Stimulated activated CD4-positive, alpha-beta T cell treated with anti-CD3 and anti-CD28 coated beads, Interleukin-15, amount 100 ng/mL, for 1 hour (primary cell): ENCODE measurements around the gene PIGS.
A peak's percentile ranks its signal among the peaks of the same experiment; 100 is the strongest.
"Not testable (repeated sequence)": the region's sequence is repeated elsewhere in the genome, so short reads cannot be mapped to it uniquely, and the experiment has no call there.

Experiments used
- DNase-seq, 2 donors: peaks; one replicate each; pipeline ENCODE4 v3.0.0-alpha.2; 2020; ENCODE audit warnings: low read depth in 1 of 2, low spot score in 1 of 2

Gene PIGS

GRCh38 chr17:28579526-28579925 lies 8.2 kb upstream of the PIGS start:
- DNase-seq: no peak

DNA sequence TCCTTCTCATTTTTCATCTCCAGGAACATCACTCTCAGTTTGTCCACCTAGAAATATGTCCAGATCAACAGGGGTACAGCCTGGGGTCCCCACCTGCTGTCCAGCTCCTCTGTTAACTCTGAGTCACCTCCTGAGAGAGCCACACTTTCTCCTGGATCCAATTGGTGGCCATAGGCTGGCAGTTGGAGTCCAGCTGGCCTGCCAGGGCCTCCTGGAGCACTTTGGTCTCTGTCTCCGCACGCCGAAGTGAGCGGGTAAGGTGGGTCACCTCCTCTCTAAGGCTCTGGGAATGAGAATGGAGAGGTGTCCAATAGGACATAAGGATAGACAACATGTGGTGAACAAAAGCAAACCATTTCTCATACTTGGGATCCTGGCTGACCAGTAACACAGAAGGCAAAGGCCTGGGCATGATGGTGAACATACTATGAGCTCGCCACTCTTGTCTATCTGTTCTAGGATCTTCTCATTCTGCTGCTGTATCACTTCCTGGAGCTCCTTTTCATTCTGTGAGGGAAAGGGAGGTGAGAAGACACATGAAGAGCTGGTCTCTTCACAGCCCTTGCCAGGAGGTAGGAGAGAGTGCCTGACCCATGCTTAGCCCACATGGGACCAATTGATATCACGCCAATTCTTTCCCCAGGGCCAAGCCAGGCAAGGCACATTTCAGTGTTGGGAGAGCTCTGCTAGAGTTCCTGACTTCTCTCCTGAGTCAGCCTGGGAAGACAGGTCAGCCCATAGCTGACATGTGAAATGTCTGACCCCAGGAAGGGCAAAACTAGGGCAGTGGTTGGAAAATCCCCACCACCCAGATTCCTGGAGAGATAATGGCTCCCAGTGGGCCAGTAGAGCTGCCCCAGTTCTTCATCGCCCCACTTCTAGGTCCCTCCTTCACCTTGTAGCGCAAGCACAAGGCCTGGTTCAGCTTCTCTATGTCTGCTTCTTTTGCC lies 7.2 kb upstream of the PIGS start:
- DNase-seq: no peak

DNA sequence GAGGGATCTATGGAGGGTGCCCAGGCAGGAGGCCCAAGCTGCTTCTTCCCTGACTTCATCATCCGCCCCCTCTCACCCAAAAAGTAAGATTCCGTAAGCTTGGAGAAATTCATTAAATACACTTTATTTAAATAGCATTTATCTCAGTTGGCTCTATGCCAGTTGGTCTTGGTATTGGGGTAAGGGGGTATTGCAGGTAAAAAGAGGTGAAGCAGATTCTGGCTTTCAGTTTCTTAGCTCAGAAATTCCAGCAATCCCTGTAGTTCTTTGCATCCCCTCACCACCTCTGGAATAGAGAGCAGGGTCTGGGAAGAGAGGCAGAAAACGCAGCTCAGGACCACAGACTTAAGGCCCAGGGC lies 6.1 kb upstream of the PIGS start:
- no peak for DNase-seq

DNA sequence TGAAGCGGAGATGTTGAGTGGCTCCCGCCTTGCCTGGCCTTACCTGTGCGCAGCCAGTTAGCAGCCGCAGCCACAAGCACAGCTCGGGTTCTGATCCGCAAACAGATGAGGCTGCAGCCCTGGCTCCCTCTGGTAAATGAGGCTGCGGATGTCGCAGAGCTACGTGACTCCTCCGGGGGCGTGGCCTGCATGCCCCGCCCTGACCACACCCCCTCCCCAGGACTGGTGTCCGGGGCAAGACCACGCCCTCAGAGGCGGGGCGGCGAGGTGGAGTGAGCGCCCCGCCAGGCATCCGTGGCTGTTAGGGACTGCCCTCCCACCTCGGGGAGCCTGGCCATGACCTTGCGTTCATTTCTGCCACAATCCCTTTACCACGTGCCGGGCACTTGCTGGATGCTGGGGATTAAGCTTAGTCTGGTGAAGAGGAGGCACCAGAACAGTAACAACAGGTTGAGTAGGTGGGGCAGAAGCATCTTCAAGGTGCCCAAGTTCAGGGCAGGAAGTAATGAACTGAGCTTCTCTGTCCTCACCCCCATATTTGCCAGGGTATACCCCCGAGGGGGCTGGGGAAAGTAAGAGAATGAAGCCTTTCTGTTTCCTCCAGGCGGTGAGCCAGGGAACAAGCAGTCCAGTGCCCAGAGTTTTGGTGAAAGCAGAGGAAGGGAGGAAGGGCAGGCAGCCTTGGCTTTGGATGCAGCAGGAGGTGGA lies 5.6 kb upstream of the PIGS start, which contains the start of gene ALDOC:
ALDOC (minus strand) TSS at position 138 of the 708 bp plus-strand sequence. CDS start 1,363 bp downstream, outside the sequence.
- peak; percentile 97 to 99 for DNase-seq

GRCh38 chr17:28576016-28576415 lies 4.7 kb upstream of the PIGS start:
- not testable (repeated sequence) for DNase-seq

DNA sequence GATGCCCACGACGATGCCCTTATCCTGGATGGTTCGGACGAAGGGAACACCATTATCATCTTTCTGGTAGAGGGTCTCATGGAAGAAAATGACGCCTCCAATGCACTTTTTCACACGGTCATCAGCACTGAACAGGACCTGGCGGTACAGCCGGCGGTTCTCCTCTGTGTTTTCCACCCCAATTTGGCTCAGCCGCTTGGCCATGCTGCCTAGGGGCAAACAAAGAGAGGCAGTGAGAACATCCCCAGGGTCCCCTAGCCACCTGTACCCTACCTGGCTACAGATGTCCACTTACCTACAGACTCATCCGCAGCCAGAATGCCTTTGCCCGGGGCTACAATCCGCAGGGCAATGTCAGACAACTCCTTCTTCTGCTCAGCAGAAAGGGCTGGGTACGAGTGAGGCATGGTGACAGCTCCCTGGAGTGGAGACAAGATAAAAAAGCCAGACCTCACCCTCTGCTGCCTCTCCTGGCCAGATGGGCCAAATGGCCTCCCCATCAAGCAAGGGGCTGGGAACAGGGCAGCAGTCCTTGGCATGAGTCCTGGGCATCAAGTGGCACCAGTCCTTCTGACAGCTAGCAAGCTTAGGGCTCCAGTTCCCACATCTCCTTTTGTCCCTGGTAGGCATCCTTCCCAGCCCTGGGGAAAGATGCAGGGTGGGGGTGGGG lies 3.9 kb upstream of the PIGS start:
- no peak for DNase-seq

- no peak for DNase-seq
Observed at GRCh38 chr17:28574526-28574925, 3.2 kb upstream of the PIGS start.

- DNase-seq: no peak
Observed at GRCh38 chr17:28573966-28574480, 2.7 kb upstream of the PIGS start.

DNA sequence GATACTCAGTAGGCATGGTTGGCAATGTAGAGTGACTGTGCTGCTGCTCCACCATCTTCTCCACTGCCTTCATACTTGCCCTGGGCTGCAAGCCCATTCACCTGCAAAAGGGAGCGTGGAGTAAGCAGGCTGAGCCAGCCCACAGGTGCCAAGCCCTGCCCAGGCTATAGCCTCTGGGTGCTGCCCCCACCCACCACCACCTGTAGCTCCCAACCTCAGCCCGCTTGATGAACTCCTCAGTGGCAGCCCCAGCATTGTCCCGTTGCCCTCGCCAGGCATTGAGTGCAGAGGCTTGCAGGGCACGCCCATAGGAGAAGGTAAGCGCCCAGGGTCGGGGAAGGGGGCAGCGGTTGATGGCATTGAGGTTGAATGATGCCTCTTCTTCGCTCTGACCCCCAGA lies 2.2 kb upstream of the PIGS start:
- DNase-seq: no peak

DNA sequence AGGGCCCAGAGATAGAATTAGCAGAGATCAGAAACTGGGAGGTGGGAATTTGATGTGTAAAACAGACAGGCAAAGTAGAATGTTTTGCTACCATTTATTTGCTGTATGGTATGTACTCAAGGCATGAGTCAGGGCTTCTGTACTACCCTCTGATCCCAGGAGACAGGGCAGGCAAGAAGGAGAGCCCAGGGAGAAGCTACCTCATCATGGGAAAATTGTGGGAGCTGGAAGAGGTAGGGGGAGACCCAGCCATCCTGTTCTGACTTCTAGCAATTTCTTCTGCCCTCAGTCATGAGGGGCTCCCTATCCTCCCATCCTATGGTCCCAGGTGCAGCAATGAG lies 1.7 kb upstream of the PIGS start:
- DNase-seq: no peak

- DNase-seq: no peak
Observed at GRCh38 chr17:28572259-28573039, 1.1 kb upstream of the PIGS start.

DNA sequence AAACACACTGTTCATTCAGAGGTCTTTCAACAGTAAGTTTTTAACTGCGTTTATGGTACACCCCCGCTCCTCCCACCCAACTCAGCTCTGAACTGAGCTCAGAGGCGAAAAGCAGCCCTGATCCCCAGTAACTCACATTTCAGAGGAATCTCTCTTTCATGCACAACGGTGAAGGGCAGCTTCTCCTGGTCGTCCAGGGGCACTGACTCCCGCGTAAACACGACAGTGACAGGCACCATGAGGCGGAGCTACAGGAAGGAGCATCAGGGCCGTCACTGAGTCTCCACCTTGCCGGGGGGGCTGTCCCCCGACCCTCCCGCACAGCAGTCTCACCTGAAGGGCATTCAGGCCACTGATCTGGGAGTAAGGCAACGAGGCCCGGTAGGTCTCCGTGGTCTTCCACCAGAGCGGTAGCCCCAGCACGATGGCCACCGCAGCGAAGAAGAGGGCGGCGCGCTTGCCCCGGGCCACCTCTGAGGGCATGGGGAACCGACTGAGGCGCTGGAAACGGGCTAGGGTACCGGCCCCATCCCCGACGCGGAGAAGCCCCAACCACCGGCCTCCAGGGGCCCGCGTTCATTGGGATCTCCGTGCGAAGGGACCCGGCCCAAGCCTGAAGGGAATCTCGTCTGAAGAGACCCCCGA lies 486 bp downstream of the PIGS start:
- DNase-seq: peak in 1 of 2 donors; percentile 24

GRCh38 chr17:28569446-28569845 lies 1.9 kb downstream of the PIGS start:
- no peak for DNase-seq

DNA sequence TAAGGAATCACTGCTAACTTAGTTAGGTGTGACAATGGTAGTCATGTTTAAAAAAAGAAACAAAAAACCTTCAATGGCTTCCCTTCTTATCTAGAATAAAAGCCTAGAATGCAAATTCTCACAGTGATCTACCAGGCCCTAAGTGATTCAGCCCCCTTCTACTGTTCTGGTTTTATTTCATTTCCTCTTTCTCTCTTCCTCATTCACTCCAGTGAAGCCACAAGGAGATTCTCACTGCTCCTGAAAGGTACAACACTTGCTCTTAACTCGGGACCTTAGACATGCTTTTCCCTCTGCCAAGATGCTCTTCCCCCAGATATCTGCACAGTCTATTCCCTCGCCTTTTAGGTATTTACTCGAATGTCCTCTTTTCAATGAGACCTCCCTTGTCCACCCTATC lies 3.7 kb downstream of the PIGS start:
- no peak for DNase-seq

GRCh38 chr17:28563475-28563874 lies 7.8 kb downstream of the PIGS start:
- DNase-seq: no peak

GRCh38 chr17:28555022-28555421 lies 16.3 kb downstream of the PIGS start:
- no peak for DNase-seq

DNA sequence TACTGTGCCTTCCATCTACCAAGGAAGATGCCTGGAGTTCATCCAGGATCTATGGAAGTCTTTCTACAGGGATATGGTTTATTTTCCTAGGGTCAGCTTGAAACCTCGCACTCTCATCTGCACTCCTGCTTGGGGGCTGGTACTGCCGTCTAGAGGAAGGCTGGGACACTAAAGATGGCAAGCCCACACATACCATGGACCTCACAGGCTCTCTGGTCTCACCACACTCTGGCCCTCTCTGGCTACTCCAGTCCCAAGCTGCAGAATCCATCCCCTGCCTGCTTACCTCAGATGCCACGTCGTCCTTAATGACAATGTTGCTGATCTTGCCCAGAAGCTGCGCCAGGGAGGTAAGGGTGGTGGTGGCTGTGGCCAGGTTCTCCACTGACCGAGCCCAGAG lies 16.8 kb downstream of the PIGS start:
- DNase-seq: no peak

DNA sequence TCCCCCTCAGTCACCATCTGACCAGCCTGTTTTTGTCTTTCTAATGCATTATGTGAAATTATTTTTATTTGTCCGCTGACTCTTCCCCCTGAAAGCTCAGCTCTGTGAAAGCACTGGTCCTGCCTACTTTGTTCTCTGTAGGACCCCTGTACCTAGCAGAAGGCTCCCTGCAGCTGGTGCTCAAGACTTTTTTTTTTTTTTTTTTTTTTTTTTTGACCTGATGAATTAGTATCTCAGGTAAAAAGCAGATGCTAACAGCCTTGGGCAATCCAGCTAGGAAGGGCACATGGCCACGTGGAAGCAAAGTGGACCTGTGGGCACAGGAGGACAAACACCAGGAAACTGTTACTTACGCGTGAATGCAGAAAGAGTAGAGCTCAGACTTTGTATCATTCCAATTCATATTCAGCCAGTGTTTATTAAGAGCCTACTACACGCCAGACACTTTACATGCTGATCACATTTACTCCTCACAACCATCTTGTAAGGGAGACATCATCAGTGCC lies 18.3 kb downstream of the PIGS start:
- no peak for DNase-seq

GRCh38 chr17:28552176-28552999 lies 18.9 kb downstream of the PIGS start, which contains the start of gene UNC119:
Gene UNC119 (minus strand): TSS chr17:28552624. CDS start chr17:28552557, 67 bp downstream.
- peak; percentile 60 to 76 for DNase-seq
